Muscle of arm (tissue), 12 donors: ENCODE measurements around the gene DIAPH3. TPM values are rescaled to one million over a fixed set of nuclear protein-coding genes. Genes with fewer than 3 reads are reported as not detected.

Source experiments
- DNase-seq: peaks from one replicate; pipeline ENCODE4 v3.0.0-alpha.2; 2013
- polyA plus RNA-seq, 12 donors: library from polyadenylated mRNA; unstranded; fragments of 120-200 nt; gene quantifications; one replicate each; pipeline ENCODE4 v1.2.1, GENCODE V29; 2013; ENCODE audit not compliant: insufficient read length in 12 of 12

DIAPH3 gene
- polyA plus RNA-seq, 12 donors, result 5.3 to 13.2 (median 8.8) TPM; not detected in 1

- DNase-seq, result no peak
Observed at GRCh38 chr13:60026286-60026685, 137.4 kb downstream of the DIAPH3 start.

DNA sequence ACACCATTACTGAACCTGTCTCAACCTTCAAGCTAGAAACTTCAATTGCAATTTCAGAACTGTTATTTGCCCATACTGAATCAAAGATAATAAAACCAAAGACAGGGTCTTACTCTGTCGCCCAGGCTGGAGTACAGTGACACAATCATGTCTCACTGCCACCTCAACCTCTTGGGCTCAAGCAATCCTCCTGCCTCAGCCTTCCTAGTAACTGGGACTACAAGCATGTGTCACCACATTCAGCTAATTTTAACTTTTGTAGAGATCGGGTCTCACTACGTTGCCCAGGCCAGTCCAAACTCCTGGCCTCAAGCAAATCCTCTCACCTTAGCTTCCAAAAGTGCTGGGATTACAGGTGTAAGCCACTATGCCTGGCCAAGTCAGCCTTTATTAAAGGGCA lies 143.4 kb downstream of the DIAPH3 start:
- DNase-seq, result no peak

- no peak for DNase-seq
Observed at GRCh38 chr13:60019119-60019993, 144.4 kb downstream of the DIAPH3 start.

- DNase-seq, result no peak
Observed at GRCh38 chr13:60018536-60018935, 145.2 kb downstream of the DIAPH3 start.

DNA sequence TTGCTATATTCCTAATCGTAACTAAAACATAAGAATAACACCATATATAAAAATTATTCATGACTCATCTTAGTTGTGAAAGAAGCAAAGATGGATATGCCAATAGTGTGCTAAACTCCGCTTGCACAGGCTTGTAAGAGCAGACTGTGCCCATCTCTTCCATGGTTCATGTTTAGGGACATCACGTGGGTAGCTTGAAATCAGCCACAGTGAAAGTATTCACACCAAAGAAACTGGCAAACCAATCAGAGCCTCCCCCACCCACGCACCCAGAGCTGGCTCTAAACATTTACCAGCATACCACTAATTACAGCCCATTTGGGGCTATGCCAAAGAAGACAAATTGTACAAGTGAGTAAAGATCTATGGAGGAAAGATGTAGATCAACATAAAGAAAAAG lies 147.5 kb downstream of the DIAPH3 start:
- no peak for DNase-seq

DNA sequence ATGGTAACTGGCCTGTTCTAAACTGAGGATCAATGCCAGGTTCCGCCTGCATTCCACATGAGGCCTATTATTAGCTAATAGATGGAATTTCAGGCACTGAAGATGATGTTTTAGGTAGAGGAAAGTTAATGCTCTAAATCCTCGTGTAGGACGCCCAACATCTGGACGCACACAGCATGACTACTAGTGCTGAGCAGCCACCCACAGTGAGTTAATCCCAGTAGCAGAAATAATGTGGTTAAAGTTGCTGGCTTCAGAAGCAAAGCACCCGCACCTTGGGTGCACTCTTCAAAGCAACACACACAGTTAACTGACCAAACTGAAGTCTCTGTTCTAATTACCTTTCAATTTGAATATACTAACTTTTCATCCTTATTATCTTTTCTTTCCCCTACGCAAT lies 150.6 kb downstream of the DIAPH3 start:
- no peak for DNase-seq

- DNase-seq, result no peak
Observed at GRCh38 chr13:60012488-60012887, 151.2 kb downstream of the DIAPH3 start.

GRCh38 chr13:60009300-60010253 lies 154.2 kb downstream of the DIAPH3 start:
- no peak for DNase-seq

GRCh38 chr13:60001889-60002288 lies 161.8 kb downstream of the DIAPH3 start:
- no peak for DNase-seq

DNA sequence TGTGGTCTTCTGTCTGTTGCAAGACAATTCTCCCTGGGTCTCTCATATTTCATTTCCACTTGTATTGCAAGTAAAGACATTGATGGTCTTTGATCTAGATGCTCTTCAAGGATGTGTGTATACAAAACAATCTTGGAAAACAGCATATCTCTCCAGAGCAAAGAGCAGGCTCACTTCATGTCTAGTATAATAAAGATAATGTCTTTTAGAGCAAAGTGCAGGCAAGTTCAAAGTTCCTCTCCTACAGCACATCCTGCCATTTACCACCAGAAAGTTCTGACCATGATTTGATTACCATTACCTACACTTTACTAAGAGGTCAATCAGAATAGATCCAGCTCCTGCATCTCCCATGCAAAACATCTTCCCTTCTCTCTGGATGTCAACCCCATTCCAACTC lies 162.8 kb downstream of the DIAPH3 start:
- no peak for DNase-seq

DNA sequence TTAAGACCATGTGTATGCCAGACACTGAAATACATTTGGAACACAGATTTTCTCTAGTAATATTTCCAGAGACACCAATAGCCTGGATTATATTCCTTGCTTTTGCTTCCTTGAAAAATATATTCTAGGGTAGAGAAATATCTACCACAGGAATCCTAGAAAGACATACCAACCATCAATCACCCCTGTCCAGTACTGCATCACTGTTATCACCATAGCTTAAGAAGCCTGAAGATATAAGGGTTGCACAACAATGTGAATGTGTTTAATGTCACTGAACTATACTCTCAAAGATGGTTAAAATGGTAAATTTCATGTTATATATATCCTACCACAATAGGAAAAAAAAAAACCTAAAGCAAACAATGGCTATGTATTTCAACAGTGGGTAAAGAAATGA lies 163.6 kb downstream of the DIAPH3 start:
- no peak for DNase-seq

GRCh38 chr13:59997976-59998375 lies 165.8 kb downstream of the DIAPH3 start:
- DNase-seq, result no peak

- no peak for DNase-seq
Observed at GRCh38 chr13:59996461-59996980, 167.2 kb downstream of the DIAPH3 start.

DNA sequence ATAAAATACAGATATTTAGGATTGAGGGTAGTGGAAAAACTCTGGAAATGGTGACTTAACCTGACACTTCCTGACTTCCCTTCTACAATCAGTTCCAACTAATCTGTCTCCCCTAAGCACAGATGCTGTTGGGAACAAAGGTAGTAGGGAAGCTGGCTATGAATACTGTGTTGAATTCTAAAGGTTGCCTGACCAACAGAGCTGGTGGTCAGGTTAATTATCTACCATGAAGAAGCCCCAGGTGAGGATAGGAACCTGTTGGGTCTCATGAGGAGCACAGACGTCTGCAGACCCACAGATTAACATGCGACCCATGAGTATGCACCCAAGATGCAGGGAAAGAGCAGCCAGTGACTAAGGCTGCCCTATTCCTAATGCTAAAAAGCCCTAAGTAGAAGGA lies 172.3 kb downstream of the DIAPH3 start:
- no peak for DNase-seq

- DNase-seq, result no peak
Observed at GRCh38 chr13:59982631-59983382, 180.9 kb downstream of the DIAPH3 start.

- DNase-seq, result no peak
Observed at GRCh38 chr13:59979589-59979988, 184.1 kb downstream of the DIAPH3 start.

- DNase-seq, result no peak
Observed at GRCh38 chr13:59978862-59979261, 184.9 kb downstream of the DIAPH3 start.

DNA sequence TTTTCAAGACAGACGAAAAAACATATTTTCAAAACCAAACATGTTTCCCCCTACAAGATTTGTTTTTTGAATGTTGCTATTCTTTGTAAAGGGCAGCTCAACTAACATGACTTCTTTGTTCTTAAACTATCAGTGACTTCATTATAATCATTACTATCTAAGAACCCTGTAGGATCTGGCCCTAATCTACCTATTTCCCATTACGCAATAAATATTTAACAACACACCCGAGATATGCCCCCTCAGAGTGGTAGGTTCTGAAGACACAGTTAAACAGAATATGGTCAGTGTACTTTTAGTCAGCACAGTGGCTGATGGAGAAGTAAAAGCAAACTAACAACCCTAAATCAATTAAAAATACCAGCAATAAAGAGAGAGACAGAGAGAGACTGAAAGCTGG lies 186.9 kb downstream of the DIAPH3 start:
- DNase-seq, result no peak

DNA sequence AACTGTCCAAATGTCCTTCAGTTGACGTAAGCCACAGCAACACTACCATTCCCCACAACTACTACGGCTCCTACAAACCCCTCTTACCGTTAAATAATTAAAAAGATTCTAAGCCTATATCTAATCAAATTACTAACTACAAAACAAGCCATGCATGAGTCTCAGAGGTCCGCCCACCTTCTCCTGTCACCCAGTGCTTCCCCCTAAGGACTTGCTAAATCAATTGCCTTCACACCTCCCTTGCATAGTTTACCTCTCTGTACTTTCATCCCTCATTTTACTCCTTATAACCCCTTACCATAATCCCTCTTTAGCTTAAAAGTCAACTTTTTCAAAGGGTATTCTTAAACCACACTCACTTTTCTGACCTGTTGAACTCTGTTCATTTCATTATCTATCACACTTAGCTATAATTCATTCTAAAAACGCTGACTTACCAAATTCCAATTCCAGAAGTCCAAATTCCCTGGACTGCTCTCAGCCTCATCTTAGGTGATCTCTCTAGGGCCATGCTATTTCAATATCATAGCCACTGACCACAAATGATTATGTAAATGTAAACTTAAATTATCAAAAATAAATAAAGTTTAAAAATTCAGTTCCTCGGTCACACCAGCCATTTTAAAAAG lies 187.8 kb downstream of the DIAPH3 start:
- DNase-seq, result no peak

DNA sequence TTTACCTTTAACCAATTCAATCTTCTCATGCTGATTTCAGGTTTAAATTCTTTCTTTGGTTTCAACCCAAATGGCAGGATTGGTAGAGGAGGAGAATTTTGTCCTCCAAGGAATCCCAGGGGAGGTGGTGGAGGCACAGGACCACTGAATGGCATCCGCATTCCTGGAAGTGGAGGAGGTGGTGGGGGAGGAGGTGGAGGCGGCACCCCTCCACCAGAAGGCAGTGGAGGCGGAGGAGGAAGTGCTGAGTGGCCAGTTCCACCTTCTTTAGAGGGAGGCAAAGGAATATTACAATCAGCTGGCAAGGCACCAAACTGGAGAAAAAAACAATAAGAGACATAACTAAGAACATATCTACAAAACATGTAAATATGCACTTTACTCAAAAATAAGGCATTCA lies 192.9 kb downstream of the DIAPH3 start:
- DNase-seq, result no peak

- no peak for DNase-seq
Observed at GRCh38 chr13:59963827-59964226, 199.9 kb downstream of the DIAPH3 start.
